ENCODE data around the gene NCKAP5. TPM values are rescaled to one million over a fixed set of nuclear protein-coding genes. Genes with fewer than 3 reads are reported as not detected.

NCKAP5 gene
- total and polyA plus RNA-seq, 2 donors (not counting 1 experiment from before 2014, with no cell fraction given), result not detected

DNA sequence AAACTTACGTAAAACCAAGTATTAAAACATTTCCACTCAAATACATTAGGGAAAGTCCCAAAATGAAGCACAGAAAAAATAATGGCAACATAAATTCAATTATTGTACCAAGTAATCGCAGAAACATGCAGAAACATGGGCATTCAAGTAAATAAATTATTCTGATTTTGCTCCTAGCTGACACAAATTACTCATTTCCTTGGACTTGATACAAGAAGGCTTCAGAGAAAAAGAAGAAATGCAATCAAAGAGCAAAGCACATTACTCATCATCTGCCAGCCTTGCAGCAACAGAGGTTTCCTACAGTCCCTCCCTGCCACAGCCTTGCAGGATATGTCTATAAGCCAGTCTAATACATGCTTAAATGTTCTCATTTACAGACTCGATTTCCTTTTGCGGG, 458.5 kb downstream of the NCKAP5 start:
- Histone ChIP-seq H3K4me1 (ENCODE audit: control insufficient read depth in 2 of 2, insufficient read depth in 2 of 2, low read length in 2 of 2) (no peaks in the 10 kb centered on the region), H3K36me3 (replicated peaks in 1 of 2; ENCODE audit: control extremely low read depth in 1 of 2, control insufficient read depth in 1 of 2, extremely low read depth in 1 of 2, insufficient read depth in 2 of 2, low read length in 1 of 2) (no peaks in the 10 kb centered on the region), H3K27me3 (replicated peaks in 1 of 4; ENCODE audit: control extremely low read depth in 1 of 4, control insufficient read depth in 3 of 4, insufficient read depth in 4 of 4, low read length in 3 of 4) (no peaks in the 10 kb centered on the region), H4K20me1 (ENCODE audit: control insufficient read depth, insufficient read depth, low read length, poor library complexity, severe bottlenecking) (no peaks in the 10 kb centered on the region), H3K27ac (ENCODE audit: low read length in 2 of 2) (no peak overlapping the region), H3K9ac (ENCODE audit: low read length) (no peak overlapping the region), H3K4me3 (ENCODE audit: control extremely low read depth in 1 of 5, extremely low read depth in 1 of 5, insufficient read depth in 1 of 5, low read depth in 2 of 5, low read length in 4 of 5) (no peak overlapping the region), H2AFZ (ENCODE audit: insufficient read depth, low read depth, low read length, poor library complexity, severe bottlenecking) (no peak overlapping the region), H3K79me2 (ENCODE audit: control insufficient read depth, insufficient read depth, low read length) (no peaks in the 10 kb centered on the region), H3K9me3 (ENCODE audit: control extremely low read depth in 1 of 3, control insufficient read depth in 2 of 3, insufficient read depth in 1 of 3, low read length in 2 of 3) (no peaks in the 10 kb centered on the region), H3K4me2 (replicated peaks; ENCODE audit: low read depth, low read length, poor library complexity, severe bottlenecking) (no peak overlapping the region)
- WGBS (ENCODE audit: insufficient coverage), result 100% methylated on average over 1 of the region's 4 CpGs
- no peak for DNase-seq
- TF ChIP-seq, protein P1, sequence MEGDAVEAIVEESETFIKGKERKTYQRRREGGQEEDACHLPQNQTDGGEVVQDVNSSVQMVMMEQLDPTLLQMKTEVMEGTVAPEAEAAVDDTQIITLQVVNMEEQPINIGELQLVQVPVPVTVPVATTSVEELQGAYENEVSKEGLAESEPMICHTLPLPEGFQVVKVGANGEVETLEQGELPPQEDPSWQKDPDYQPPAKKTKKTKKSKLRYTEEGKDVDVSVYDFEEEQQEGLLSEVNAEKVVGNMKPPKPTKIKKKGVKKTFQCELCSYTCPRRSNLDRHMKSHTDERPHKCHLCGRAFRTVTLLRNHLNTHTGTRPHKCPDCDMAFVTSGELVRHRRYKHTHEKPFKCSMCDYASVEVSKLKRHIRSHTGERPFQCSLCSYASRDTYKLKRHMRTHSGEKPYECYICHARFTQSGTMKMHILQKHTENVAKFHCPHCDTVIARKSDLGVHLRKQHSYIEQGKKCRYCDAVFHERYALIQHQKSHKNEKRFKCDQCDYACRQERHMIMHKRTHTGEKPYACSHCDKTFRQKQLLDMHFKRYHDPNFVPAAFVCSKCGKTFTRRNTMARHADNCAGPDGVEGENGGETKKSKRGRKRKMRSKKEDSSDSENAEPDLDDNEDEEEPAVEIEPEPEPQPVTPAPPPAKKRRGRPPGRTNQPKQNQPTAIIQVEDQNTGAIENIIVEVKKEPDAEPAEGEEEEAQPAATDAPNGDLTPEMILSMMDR (IDR thresholded peaks at IDR 0.05), result no peak
- TF ChIP-seq EZH2 (IDR thresholded peaks at IDR 0.05; ENCODE audit: borderline replicate concordance, insufficient read depth, low read depth, low read length, poor library complexity, severe bottlenecking), result no peak
- no peak for ATAC-seq (ENCODE audit: low read depth)
- no peaks in the 10 kb centered on the region for H3K27me3 Mint-ChIP-seq
- POLR2A ChIA-PET, result no interaction called here
- H3K9me3 Mint-ChIP-seq (ENCODE audit: insufficient read depth), result no peaks in the 10 kb centered on the region
- intact Hi-C loops (cut with micrococcal nuclease), result no loop called here
- H3K27ac Mint-ChIP-seq, result no peak overlapping the region
- CTCF ChIA-PET, result no interaction called here
- no peak overlapping the region for H3K4me3 Mint-ChIP-seq
- H3K4me1 Mint-ChIP-seq, result no peaks in the 10 kb centered on the region

GRCh38 chr2:133107058-133107815, 461.0 kb downstream of the NCKAP5 start:
- Mint-ChIP-seq H3K27me3 (no peaks in the 10 kb centered on the region), H3K4me1 (no peaks in the 10 kb centered on the region), H3K4me3 (no peak overlapping the region), H3K27ac (no peak overlapping the region), H3K9me3 (ENCODE audit: insufficient read depth) (no peaks in the 10 kb centered on the region)
- Histone ChIP-seq H3K36me3 (replicated peaks in 1 of 2; ENCODE audit: control extremely low read depth in 1 of 2, control insufficient read depth in 1 of 2, extremely low read depth in 1 of 2, insufficient read depth in 2 of 2, low read length in 1 of 2) (no peaks in the 10 kb centered on the region), H3K27ac (ENCODE audit: low read length in 2 of 2) (no peak overlapping the region), H3K4me1 (ENCODE audit: control insufficient read depth in 2 of 2, insufficient read depth in 2 of 2, low read length in 2 of 2) (no peaks in the 10 kb centered on the region), H3K9ac (ENCODE audit: low read length) (no peak overlapping the region), H3K4me3 (ENCODE audit: control extremely low read depth in 1 of 5, extremely low read depth in 1 of 5, insufficient read depth in 1 of 5, low read depth in 2 of 5, low read length in 4 of 5) (no peak overlapping the region), H3K4me2 (replicated peaks; ENCODE audit: low read depth, low read length, poor library complexity, severe bottlenecking) (no peak overlapping the region), H3K79me2 (ENCODE audit: control insufficient read depth, insufficient read depth, low read length) (no peaks in the 10 kb centered on the region), H3K9me3 (ENCODE audit: control extremely low read depth in 1 of 3, control insufficient read depth in 2 of 3, insufficient read depth in 1 of 3, low read length in 2 of 3) (peaks cover 0 to 3% (median 0%) of the 10 kb centered on the region in 3 donors), H4K20me1 (ENCODE audit: control insufficient read depth, insufficient read depth, low read length, poor library complexity, severe bottlenecking) (no peaks in the 10 kb centered on the region), H2AFZ (ENCODE audit: insufficient read depth, low read depth, low read length, poor library complexity, severe bottlenecking) (no peak overlapping the region), H3K27me3 (replicated peaks in 1 of 4; ENCODE audit: control extremely low read depth in 1 of 4, control insufficient read depth in 3 of 4, insufficient read depth in 4 of 4, low read length in 3 of 4) (no peaks in the 10 kb centered on the region)
- TF ChIP-seq, protein P1 (IDR thresholded peaks at IDR 0.05), result no peak
- TF ChIP-seq EZH2 (IDR thresholded peaks at IDR 0.05; ENCODE audit: borderline replicate concordance, insufficient read depth, low read depth, low read length, poor library complexity, severe bottlenecking), result no peak
- ATAC-seq (ENCODE audit: low read depth), result no peak
- DNase-seq, result no peak
- POLR2A ChIA-PET, result no interaction called here
- CTCF ChIA-PET, result no interaction called here
- intact Hi-C loops (cut with micrococcal nuclease), result no loop called here
- 82% methylated on average over 3 of the region's 9 CpGs for WGBS (ENCODE audit: insufficient coverage)
